HepG2 (cell line): ENCODE measurements around the gene EPHB3.

Experiments
- CEBPB ChIP-seq: IDR thresholded peaks from 2 replicates; pipeline ENCODE4 v1.6.1; 2011; ENCODE audit warnings: low read depth, low read length, improper control_type of control experiment, borderline replicate concordance
- CREB1 ChIP-seq, 2 experiments: fragments of 450-650 bp in 1 of 2; IDR thresholded peaks; 2 replicates each; pipeline ENCODE4 v1.6.1; 2016 to 2017; ENCODE audit warnings: control low read depth in 1 of 2, mild to moderate bottlenecking in 1 of 2, missing compliant biosample characterization in 1 of 2, missing genetic modification characterization in 1 of 2
- ETV6 ChIP-seq: sonication (generic); formaldehyde crosslinking; conservative IDR thresholded peaks from 2 replicates; pipeline ENCODE4 v1.4.0; 2020; ENCODE audit warnings: missing genetic modification reagents
- KAT7 ChIP-seq: IDR thresholded peaks from 2 replicates; pipeline ENCODE4 v1.6.1; 2018; ENCODE audit warnings: borderline replicate concordance, missing compliant biosample characterization
- KLF16 ChIP-seq, 2 experiments: sonication (generic) in 1 of 2; formaldehyde crosslinking in 1 of 2; IDR thresholded peaks; 2 replicates each; pipeline versions ENCODE4 v1.6.1 to v1.8.0; 2016 to 2023; ENCODE audit warnings: missing genetic modification reagents in 2 of 2, missing compliant biosample characterization in 1 of 2
- YEATS2 ChIP-seq: sonication (generic); formaldehyde crosslinking; IDR thresholded peaks from 2 replicates; pipeline ENCODE4 v1.4.0; 2020; ENCODE audit warnings: missing genetic modification reagents, borderline replicate concordance
- ZNF274 ChIP-seq: sonication (generic); formaldehyde crosslinking; IDR thresholded peaks from 2 replicates; pipeline ENCODE4 v1.5.1; 2020; ENCODE audit warnings: mild to moderate bottlenecking, missing genetic modification reagents
- ZNF350 ChIP-seq: sonication (generic); formaldehyde crosslinking; IDR thresholded peaks from 2 replicates; pipeline ENCODE4 v1.4.0; 2020; ENCODE audit warnings: mild to moderate bottlenecking, low read depth, missing genetic modification reagents, borderline replicate concordance
- ZNF557 ChIP-seq: sonication (generic); formaldehyde crosslinking; IDR thresholded peaks from 2 replicates; pipeline ENCODE4 v1.4.0; 2020; ENCODE audit warnings: missing genetic modification reagents
- TF ChIP-seq, protein P1 (sequence below): sonication (generic); formaldehyde crosslinking; IDR thresholded peaks from 2 replicates; pipeline ENCODE4 v1.4.0; 2020; ENCODE audit warnings: low read depth, missing genetic modification reagents
- TF ChIP-seq, protein P2 (sequence below), 2 experiments: sonication (generic) in 1 of 2; formaldehyde crosslinking in 1 of 2; IDR thresholded peaks; 2 replicates each; pipeline versions ENCODE4 v1.4.0 to v1.6.1; 2016 to 2020; ENCODE audit warnings: borderline replicate concordance in 1 of 2, low read depth in 1 of 2, mild to moderate bottlenecking in 1 of 2, missing genetic modification reagents in 1 of 2
- TF ChIP-seq, protein P3 (sequence below): sonication (generic); formaldehyde crosslinking; IDR thresholded peaks from 2 replicates; pipeline ENCODE4 v1.5.0; 2020; ENCODE audit warnings: mild to moderate bottlenecking, missing genetic modification reagents, moderate library complexity

DNA sequence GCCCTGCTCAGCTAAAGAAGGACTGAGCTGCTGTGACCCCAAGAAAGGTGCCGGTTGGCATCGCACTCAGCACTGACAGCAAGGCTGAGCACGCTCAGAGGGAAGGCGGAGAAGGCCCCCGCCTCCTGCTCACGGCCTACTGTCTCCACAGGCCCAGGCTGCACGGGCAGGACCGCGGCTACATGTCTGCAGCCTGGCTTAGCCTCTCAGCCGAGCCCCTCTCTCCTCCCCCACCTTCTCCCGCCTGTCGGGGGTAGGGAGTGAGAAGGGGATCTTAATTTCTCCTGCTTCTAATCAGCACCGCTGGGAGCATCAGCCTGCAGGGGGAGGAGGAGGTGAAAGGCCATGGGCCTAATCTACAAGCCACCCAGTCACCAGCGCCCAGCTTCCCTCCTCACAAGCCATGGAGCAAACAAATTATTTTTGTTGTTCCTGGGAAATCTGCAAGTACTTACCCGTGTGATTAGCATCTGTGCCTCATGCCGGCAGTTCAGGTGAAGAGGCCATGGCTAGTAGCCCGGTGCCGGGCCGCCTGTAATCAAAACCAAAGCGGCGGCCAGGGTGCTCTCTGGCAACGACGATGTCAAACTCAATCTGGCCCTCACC is 68.1 kb downstream of the EPHB3 start:
- TF ChIP-seq YEATS2 (CRISPR knock-in tag): no peak
- TF ChIP-seq ZNF557 (CRISPR knock-in tag): no peak
- TF ChIP-seq, protein P1, sequence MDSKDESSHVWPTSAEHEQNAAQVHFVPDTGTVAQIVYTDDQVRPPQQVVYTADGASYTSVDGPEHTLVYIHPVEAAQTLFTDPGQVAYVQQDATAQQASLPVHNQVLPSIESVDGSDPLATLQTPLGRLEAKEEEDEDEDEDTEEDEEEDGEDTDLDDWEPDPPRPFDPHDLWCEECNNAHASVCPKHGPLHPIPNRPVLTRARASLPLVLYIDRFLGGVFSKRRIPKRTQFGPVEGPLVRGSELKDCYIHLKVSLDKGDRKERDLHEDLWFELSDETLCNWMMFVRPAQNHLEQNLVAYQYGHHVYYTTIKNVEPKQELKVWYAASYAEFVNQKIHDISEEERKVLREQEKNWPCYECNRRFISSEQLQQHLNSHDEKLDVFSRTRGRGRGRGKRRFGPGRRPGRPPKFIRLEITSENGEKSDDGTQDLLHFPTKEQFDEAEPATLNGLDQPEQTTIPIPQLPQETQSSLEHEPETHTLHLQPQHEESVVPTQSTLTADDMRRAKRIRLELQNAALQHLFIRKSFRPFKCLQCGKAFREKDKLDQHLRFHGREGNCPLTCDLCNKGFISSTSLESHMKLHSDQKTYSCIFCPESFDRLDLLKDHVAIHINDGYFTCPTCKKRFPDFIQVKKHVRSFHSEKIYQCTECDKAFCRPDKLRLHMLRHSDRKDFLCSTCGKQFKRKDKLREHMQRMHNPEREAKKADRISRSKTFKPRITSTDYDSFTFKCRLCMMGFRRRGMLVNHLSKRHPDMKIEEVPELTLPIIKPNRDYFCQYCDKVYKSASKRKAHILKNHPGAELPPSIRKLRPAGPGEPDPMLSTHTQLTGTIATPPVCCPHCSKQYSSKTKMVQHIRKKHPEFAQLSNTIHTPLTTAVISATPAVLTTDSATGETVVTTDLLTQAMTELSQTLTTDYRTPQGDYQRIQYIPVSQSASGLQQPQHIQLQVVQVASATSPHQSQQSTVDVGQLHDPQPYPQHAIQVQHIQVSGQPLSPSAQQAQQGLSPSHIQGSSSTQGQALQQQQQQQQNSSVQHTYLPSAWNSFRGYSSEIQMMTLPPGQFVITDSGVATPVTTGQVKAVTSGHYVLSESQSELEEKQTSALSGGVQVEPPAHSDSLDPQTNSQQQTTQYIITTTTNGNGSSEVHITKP (CRISPR knock-in tag): no peak
- TF ChIP-seq ETV6: no peak
- TF ChIP-seq ZNF350: no peak
- TF ChIP-seq ZNF274 (CRISPR knock-in tag): no peak
- TF ChIP-seq, protein P2, sequence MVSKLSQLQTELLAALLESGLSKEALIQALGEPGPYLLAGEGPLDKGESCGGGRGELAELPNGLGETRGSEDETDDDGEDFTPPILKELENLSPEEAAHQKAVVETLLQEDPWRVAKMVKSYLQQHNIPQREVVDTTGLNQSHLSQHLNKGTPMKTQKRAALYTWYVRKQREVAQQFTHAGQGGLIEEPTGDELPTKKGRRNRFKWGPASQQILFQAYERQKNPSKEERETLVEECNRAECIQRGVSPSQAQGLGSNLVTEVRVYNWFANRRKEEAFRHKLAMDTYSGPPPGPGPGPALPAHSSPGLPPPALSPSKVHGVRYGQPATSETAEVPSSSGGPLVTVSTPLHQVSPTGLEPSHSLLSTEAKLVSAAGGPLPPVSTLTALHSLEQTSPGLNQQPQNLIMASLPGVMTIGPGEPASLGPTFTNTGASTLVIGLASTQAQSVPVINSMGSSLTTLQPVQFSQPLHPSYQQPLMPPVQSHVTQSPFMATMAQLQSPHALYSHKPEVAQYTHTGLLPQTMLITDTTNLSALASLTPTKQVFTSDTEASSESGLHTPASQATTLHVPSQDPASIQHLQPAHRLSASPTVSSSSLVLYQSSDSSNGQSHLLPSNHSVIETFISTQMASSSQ (IDR thresholded peaks at IDR 0.05; ENCODE audit: low read depth): no peak
- TF ChIP-seq, protein P2 (CRISPR knock-in tag; IDR thresholded peaks at IDR 0.05; ENCODE audit: borderline replicate concordance): no peak
- TF ChIP-seq KLF16 (CRISPR knock-in tag; IDR thresholded peaks at IDR 0.05): no peak
- TF ChIP-seq CEBPB: no peak
- TF ChIP-seq CREB1 (IDR thresholded peaks at IDR 0.05): no peak
- no peak for TF ChIP-seq CREB1 (CRISPR knock-in tag; IDR thresholded peaks at IDR 0.05)
- TF ChIP-seq KAT7 (CRISPR knock-in tag): no peak
- TF ChIP-seq, protein P3, sequence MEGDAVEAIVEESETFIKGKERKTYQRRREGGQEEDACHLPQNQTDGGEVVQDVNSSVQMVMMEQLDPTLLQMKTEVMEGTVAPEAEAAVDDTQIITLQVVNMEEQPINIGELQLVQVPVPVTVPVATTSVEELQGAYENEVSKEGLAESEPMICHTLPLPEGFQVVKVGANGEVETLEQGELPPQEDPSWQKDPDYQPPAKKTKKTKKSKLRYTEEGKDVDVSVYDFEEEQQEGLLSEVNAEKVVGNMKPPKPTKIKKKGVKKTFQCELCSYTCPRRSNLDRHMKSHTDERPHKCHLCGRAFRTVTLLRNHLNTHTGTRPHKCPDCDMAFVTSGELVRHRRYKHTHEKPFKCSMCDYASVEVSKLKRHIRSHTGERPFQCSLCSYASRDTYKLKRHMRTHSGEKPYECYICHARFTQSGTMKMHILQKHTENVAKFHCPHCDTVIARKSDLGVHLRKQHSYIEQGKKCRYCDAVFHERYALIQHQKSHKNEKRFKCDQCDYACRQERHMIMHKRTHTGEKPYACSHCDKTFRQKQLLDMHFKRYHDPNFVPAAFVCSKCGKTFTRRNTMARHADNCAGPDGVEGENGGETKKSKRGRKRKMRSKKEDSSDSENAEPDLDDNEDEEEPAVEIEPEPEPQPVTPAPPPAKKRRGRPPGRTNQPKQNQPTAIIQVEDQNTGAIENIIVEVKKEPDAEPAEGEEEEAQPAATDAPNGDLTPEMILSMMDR: no peak
